ENCODE measurements around the gene NEGR1. TPM values are rescaled to one million over a fixed set of nuclear protein-coding genes. Genes with fewer than 3 reads are reported as not detected.

The NEGR1 gene
- total and polyA plus RNA-seq, 2 donors (not counting 3 experiments of a cell fraction or from before 2014, with no cell fraction given) = 6.8 to 21.8 TPM

DNA sequence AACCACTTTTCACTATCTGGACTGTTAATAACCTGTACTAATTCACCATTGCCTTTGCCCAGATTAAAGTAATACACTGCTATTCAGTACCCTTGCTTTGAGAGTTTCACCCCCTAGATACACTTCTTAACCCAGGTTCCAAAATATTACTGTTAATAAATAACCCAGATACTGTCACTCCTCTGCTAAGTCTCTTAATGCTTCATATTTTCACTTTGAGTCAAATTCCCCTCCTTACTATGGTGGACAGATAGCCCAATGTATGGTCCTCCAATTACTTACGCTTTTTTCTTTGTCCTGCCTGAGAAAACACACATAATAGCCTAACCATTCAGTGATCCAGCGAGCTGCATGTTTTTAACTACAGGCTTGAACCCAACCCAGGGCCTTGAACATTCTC is 152.5 kb downstream of the NEGR1 start:
- TF ChIP-seq GATA2 (IDR thresholded peaks at IDR 0.05; ENCODE audit: insufficient read depth, insufficient read length, low read depth, low read length) (no peak), MYC (IDR thresholded peaks at IDR 0.05; ENCODE audit: low read depth, low read length) (no peak), CTCF (IDR thresholded peaks at IDR 0.05; ENCODE audit: extremely low read depth in 1 of 2, insufficient read depth in 1 of 2, low read depth in 1 of 2, low read length in 2 of 2) (no peak), POLR2A (IDR thresholded peaks at IDR 0.05; ENCODE audit: low read depth, low read length) (no peak), EZH2 (IDR thresholded peaks at IDR 0.05; ENCODE audit: borderline replicate concordance, low read depth, low read length, severe bottlenecking) (no peak), JUN (IDR thresholded peaks at IDR 0.05; ENCODE audit: borderline replicate concordance, insufficient read depth, insufficient read length, low read depth) (no peak), POLR2AphosphoS5 (IDR thresholded peaks at IDR 0.05; ENCODE audit: insufficient read depth, low read depth, low read length) (no peak), FOS (IDR thresholded peaks at IDR 0.05; ENCODE audit: borderline replicate concordance, insufficient read depth, low read length) (no peak)
- TF ChIP-seq, protein P1, sequence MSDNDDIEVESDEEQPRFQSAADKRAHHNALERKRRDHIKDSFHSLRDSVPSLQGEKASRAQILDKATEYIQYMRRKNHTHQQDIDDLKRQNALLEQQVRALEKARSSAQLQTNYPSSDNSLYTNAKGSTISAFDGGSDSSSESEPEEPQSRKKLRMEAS (IDR thresholded peaks at IDR 0.05; ENCODE audit: insufficient read depth, insufficient read length) = no peak
- H3K27me3 ChIP-seq (ENCODE audit: control insufficient read depth in 2 of 2, insufficient read depth in 2 of 2, low read length in 2 of 2) = no peaks in the 10 kb centered on the region
- no peaks in the 10 kb centered on the region for H4K20me1 ChIP-seq (replicated peaks; ENCODE audit: control insufficient read depth, extremely low read depth, insufficient read depth, low read length)
- ChIA-PET POLR2A (no interaction called here), CTCF (no interaction called here)
- no peaks in the 10 kb centered on the region for H3K9me1 ChIP-seq (replicated peaks; ENCODE audit: control insufficient read depth, extremely low read depth, insufficient read depth, low read length)
- H3K9ac ChIP-seq (replicated peaks; ENCODE audit: extremely low read depth, insufficient read depth, low read length) = no peak overlapping the region
- DNase-seq (ENCODE audit: low read depth, low spot score) = no peak
- no peaks in the 10 kb centered on the region for H3K79me2 ChIP-seq (ENCODE audit: control insufficient read depth, insufficient read depth, low read length)
- no peak overlapping the region for H3K4me3 ChIP-seq (replicated peaks in 1 of 3; ENCODE audit: insufficient read depth in 1 of 3, low read depth in 1 of 3, low read length in 3 of 3)
- dilution Hi-C loops (cut with MboI; ENCODE audit: extremely low pct_ligation_motif_present, low sequenced_read_pairs) = no loop called here
- H3K4me2 ChIP-seq (ENCODE audit: insufficient read depth, low read length) = no peak overlapping the region
- no peak for FAIRE-seq
- intact Hi-C loops (cut with micrococcal nuclease) = no loop called here
- BruUV-seq (replicated peaks) = no TSS peak
- H3K4me1 ChIP-seq (ENCODE audit: control insufficient read depth, extremely low read depth, insufficient read depth, low read length) = no peaks in the 10 kb centered on the region
- H2AFZ ChIP-seq (ENCODE audit: low read depth, low read length) = no peak overlapping the region
- H3K9me3 ChIP-seq (replicated peaks; ENCODE audit: control insufficient read depth, insufficient read depth, low read length) = no peaks in the 10 kb centered on the region
- no peaks in the 10 kb centered on the region for H3K36me3 ChIP-seq (ENCODE audit: control insufficient read depth in 2 of 2, extremely low read depth in 1 of 2, insufficient read depth in 2 of 2, low read length in 2 of 2)
- H3K27ac ChIP-seq (ENCODE audit: insufficient read depth, low read depth, low read length) = no peak overlapping the region
